Type B pancreatic cell (in vitro differentiated cells): ENCODE results near the gene ATP2A2. TPM values are rescaled to one million over a fixed set of nuclear protein-coding genes. Genes with fewer than 3 reads are reported as not detected.
A peak's percentile ranks its signal among the peaks of the same experiment; 100 is the strongest.
"Not testable (repeated sequence)": the region's sequence is repeated elsewhere in the genome, so short reads cannot be mapped to it uniquely, and the experiment has no call there.

Experiments used
- DNase-seq: peaks from one replicate; pipeline ENCODE4 v3.0.0; 2021; ENCODE audit warnings: mixed read lengths; ENCODE audit not compliant: unreplicated experiment; ENCODE audit errors: extremely low spot score
- H3K27ac Mint-ChIP-seq: 2 replicates; pipeline ENCODE4 v1.8.0; 2021; ENCODE audit warnings: mild to moderate bottlenecking, mixed read lengths
- H3K27me3 Mint-ChIP-seq: 2 replicates; pipeline ENCODE4 v1.8.0; 2021; ENCODE audit warnings: mixed read lengths
- H3K36me3 Mint-ChIP-seq: 2 replicates; pipeline ENCODE4 v1.8.0; 2021; ENCODE audit warnings: mixed read lengths
- H3K4me1 Mint-ChIP-seq: one replicate; pipeline ENCODE4 v1.8.0; 2021; ENCODE audit warnings: mixed read lengths; ENCODE audit not compliant: unreplicated experiment
- H3K4me3 Mint-ChIP-seq: 2 replicates; pipeline ENCODE4 v1.8.0; 2021; ENCODE audit warnings: mild to moderate bottlenecking, mixed read lengths
- H3K9me3 Mint-ChIP-seq: 2 replicates; pipeline ENCODE4 v1.8.0; 2021; ENCODE audit warnings: mixed read lengths
- CTCF ChIP-seq: fragments of 200-600 bp; sonication (generic); conservative IDR thresholded peaks from 2 replicates; pipeline ENCODE4 v1.5.0; 2021; ENCODE audit warnings: antibody characterized with exemption, mild to moderate bottlenecking
- total RNA-seq: library from RNA; stranded (reverse); gene quantifications from 2 replicates; pipeline ENCODE4 v1.2.1, GENCODE V29; 2021; ENCODE audit warnings: low replicate concordance

The ATP2A2 gene
- total RNA-seq, 1 donor from 2014 or later = 203 TPM

- DNase-seq = no peak
These were observed 74.0 kb downstream of the ATP2A2 start for GRCh38 chr12:110355073-110355472.

GRCh38 chr12:110358384-110359097 is 77.5 kb downstream of the ATP2A2 start:
- H3K27ac Mint-ChIP-seq, DNase-seq, H3K4me1 Mint-ChIP-seq, H3K4me3 Mint-ChIP-seq, H3K27me3 Mint-ChIP-seq, H3K36me3 Mint-ChIP-seq, H3K9me3 Mint-ChIP-seq: not testable (repeated sequence)
- TF ChIP-seq CTCF = peak; percentile 60

More at GRCh38 chr12:110355073-110355472, 74.0 kb downstream of the ATP2A2 start:
- Mint-ChIP-seq H3K9me3 (no peaks in the 10 kb centered on the region), H3K27ac (no peak overlapping the region), H3K36me3 (peaks cover 5% of the 10 kb centered on the region), H3K27me3 (no peaks in the 10 kb centered on the region), H3K4me1 (no peaks in the 10 kb centered on the region), H3K4me3 (no peak overlapping the region)
- TF ChIP-seq CTCF = peak; percentile 59

GRCh38 chr12:110361216-110361615 is 80.2 kb downstream of the ATP2A2 start:
- H3K4me1 Mint-ChIP-seq = no peaks in the 10 kb centered on the region
- H3K36me3 Mint-ChIP-seq = no peaks in the 10 kb centered on the region
- H3K27ac Mint-ChIP-seq = no peak overlapping the region
- no peak for TF ChIP-seq CTCF
- no peaks in the 10 kb centered on the region for H3K9me3 Mint-ChIP-seq
- no peaks in the 10 kb centered on the region for H3K27me3 Mint-ChIP-seq
- DNase-seq = no peak
- H3K4me3 Mint-ChIP-seq = no peak overlapping the region

GRCh38 chr12:110365489-110366320 is 84.7 kb downstream of the ATP2A2 start:
- no peak for DNase-seq
- Mint-ChIP-seq H3K4me1 (peaks cover 4% of the 10 kb centered on the region), H3K9me3 (no peaks in the 10 kb centered on the region), H3K4me3 (no peak overlapping the region), H3K27me3 (no peaks in the 10 kb centered on the region), H3K36me3 (peaks cover 4% of the 10 kb centered on the region), H3K27ac (no peak overlapping the region)
- no peak for TF ChIP-seq CTCF

GRCh38 chr12:110366321-110367142 is 85.5 kb downstream of the ATP2A2 start:
- H3K9me3 Mint-ChIP-seq = no peaks in the 10 kb centered on the region

More at GRCh38 chr12:110366321-110367142, 85.5 kb downstream of the ATP2A2 start:
- no peak for DNase-seq
- H3K4me3 Mint-ChIP-seq = no peak overlapping the region
- no peak overlapping the region for H3K27ac Mint-ChIP-seq
- H3K4me1 Mint-ChIP-seq = peaks cover 4% of the 10 kb centered on the region
- no peaks in the 10 kb centered on the region for H3K27me3 Mint-ChIP-seq
- no peak for TF ChIP-seq CTCF
- peaks cover 4% of the 10 kb centered on the region for H3K36me3 Mint-ChIP-seq
